NCI-H1105 (cell line): ENCODE results near the gene TLE1.

Experiments
- DNase-seq: peaks from one replicate; lab custom pipeline; 2025; lab: John Stamatoyannopoulos, UW

The TLE1 gene

GRCh38 chr9:81543695-81544094 is 145.7 kb downstream of the TLE1 start:
- no peak for DNase-seq

GRCh38 chr9:81542118-81542889 is 147.0 kb downstream of the TLE1 start:
- DNase-seq = no peak

GRCh38 chr9:81540142-81540710 is 149.1 kb downstream of the TLE1 start:
- DNase-seq = no peak

- DNase-seq = no peak
Measured at GRCh38 chr9:81539317-81539716, 150.0 kb downstream of the TLE1 start.

GRCh38 chr9:81538890-81539289 is 150.5 kb downstream of the TLE1 start:
- DNase-seq = no peak

- no peak for DNase-seq
Measured at GRCh38 chr9:81537964-81538363, 151.4 kb downstream of the TLE1 start.

- no peak for DNase-seq
Measured at GRCh38 chr9:81536242-81537025, 152.9 kb downstream of the TLE1 start.

GRCh38 chr9:81535542-81536241 is 153.7 kb downstream of the TLE1 start:
- no peak for DNase-seq

- no peak for DNase-seq
Measured at GRCh38 chr9:81534138-81534875, 155.0 kb downstream of the TLE1 start.
